Neural cell (in vitro differentiated cells): ENCODE measurements around the gene LRRC8E. TPM values are rescaled to one million over a fixed set of nuclear protein-coding genes. Genes with fewer than 3 reads are reported as not detected.
"Not testable (repeated sequence)": the region's sequence is repeated elsewhere in the genome, so short reads cannot be mapped to it uniquely, and the experiment has no call there.

Experiments used
- H2AFZ ChIP-seq: fragments of 200-600, 300-800 bp; sonication (generic), shearing (Covaris generic); 2 replicates; pipeline ENCODE4 v1.6.0; 2014; ENCODE audit warnings: low read depth, mild to moderate bottlenecking, antibody characterized with exemption, low read length, moderate library complexity
- H3F3A ChIP-seq: fragments of 200-600 bp; shearing (Covaris generic); 2 replicates; pipeline ENCODE4 v1.6.1; 2016; ENCODE audit warnings: mild to moderate bottlenecking, moderate library complexity, mixed read lengths, antibody characterized with exemption, low read length; ENCODE audit not compliant: insufficient read depth, poor library complexity, severe bottlenecking
- H3K27ac ChIP-seq: fragments of 200-600, 300-800 bp; sonication (generic), shearing (Covaris generic); 2 replicates; pipeline ENCODE4 v1.5.1; 2014; ENCODE audit warnings: mild to moderate bottlenecking, low read length, moderate library complexity
- H3K27me3 ChIP-seq: fragments of 300-800, 200-600 bp; sonication (generic), shearing (Covaris generic); 2 replicates; pipeline ENCODE4 v1.6.0; 2014; ENCODE audit warnings: mild to moderate bottlenecking, low read depth, low read length, moderate library complexity; ENCODE audit not compliant: insufficient read depth
- H3K36me3 ChIP-seq: fragments of 300-800, 200-600 bp; sonication (generic), shearing (Covaris generic); 2 replicates; pipeline ENCODE4 v1.5.1; 2014; ENCODE audit warnings: mild to moderate bottlenecking, antibody characterized with exemption, low read length, moderate library complexity; ENCODE audit not compliant: insufficient read depth
- H3K4me2 ChIP-seq: fragments of 300-800, 200-600 bp; sonication (generic), shearing (Covaris generic); 2 replicates; pipeline ENCODE4 v1.6.0; 2014; ENCODE audit warnings: mild to moderate bottlenecking, low read length
- H3K4me3 ChIP-seq: fragments of 300-800, 200-600 bp; sonication (generic), shearing (Covaris generic); 2 replicates; pipeline ENCODE4 v1.5.1; 2014; ENCODE audit warnings: mild to moderate bottlenecking, low read length, moderate library complexity
- H3K79me2 ChIP-seq: fragments of 200-600 bp; shearing (Covaris generic); replicated peaks from 2 replicates; pipeline ENCODE4 v1.6.0; 2014; ENCODE audit warnings: mild to moderate bottlenecking, low read length, moderate library complexity; ENCODE audit not compliant: insufficient read depth
- H3K9ac ChIP-seq: fragments of 300-800, 200-600 bp; sonication (generic), shearing (Covaris generic); 2 replicates; pipeline ENCODE4 v1.6.1; 2016; ENCODE audit warnings: mild to moderate bottlenecking, low read length, mixed read lengths
- H3K9me2 ChIP-seq: fragments of 200-600 bp; shearing (Covaris generic); 2 replicates; pipeline ENCODE4 v1.6.1; 2016; ENCODE audit warnings: mild to moderate bottlenecking, low read length, mixed read lengths; ENCODE audit not compliant: insufficient read depth
- H3K9me3 ChIP-seq: fragments of 200-600, 300-800 bp; sonication (generic), shearing (Covaris generic); 2 replicates; pipeline ENCODE4 v1.6.1; 2016; ENCODE audit warnings: mild to moderate bottlenecking, mixed run types, low read length, moderate library complexity, mixed read lengths
- H4K20me1 ChIP-seq: fragments of 200-600 bp; shearing (Covaris generic); 2 replicates; pipeline ENCODE4 v1.6.1; 2016; ENCODE audit warnings: mild to moderate bottlenecking, mixed run types; ENCODE audit not compliant: insufficient read depth
- CTCF ChIP-seq: fragments of 450-650 bp; IDR thresholded peaks from 2 replicates; pipeline ENCODE4 v1.5.1; 2014; ENCODE audit warnings: antibody characterized with exemption, mild to moderate bottlenecking, moderate library complexity; ENCODE audit not compliant: poor library complexity, severe bottlenecking
- EP300 ChIP-seq: fragments of 450-650 bp; conservative IDR thresholded peaks from 2 replicates; pipeline ENCODE4 v1.6.1; 2014; ENCODE audit warnings: antibody characterized with exemption, mild to moderate bottlenecking, moderate library complexity; ENCODE audit not compliant: poor library complexity, severe bottlenecking
- EZH2 ChIP-seq: fragments of 200-600, 300-800 bp; shearing (Covaris generic), sonication (generic); IDR thresholded peaks from 2 replicates; pipeline ENCODE4 v1.6.1; 2014; ENCODE audit warnings: antibody characterized with exemption, low read length, borderline replicate concordance, mild to moderate bottlenecking; ENCODE audit not compliant: insufficient read depth, poor library complexity, severe bottlenecking
- MXI1 ChIP-seq: fragments of 450-650 bp; conservative IDR thresholded peaks from 2 replicates; pipeline ENCODE4 v1.6.1; 2014; ENCODE audit warnings: antibody characterized with exemption, mild to moderate bottlenecking; ENCODE audit not compliant: poor library complexity, severe bottlenecking
- POLR2AphosphoS5 ChIP-seq: IDR thresholded peaks from 2 replicates; pipeline ENCODE4 v1.6.1; 2012
- RAD21 ChIP-seq: fragments of 450-650 bp; conservative IDR thresholded peaks from 2 replicates; pipeline ENCODE4 v1.6.1; 2014; ENCODE audit warnings: antibody characterized with exemption, mild to moderate bottlenecking, moderate library complexity
- REST ChIP-seq: IDR thresholded peaks from 2 replicates; pipeline ENCODE4 v1.6.1; 2012; ENCODE audit warnings: borderline replicate concordance
- SMC3 ChIP-seq: fragments of 450-650 bp; conservative IDR thresholded peaks from 2 replicates; pipeline ENCODE4 v1.6.1; 2014; ENCODE audit warnings: antibody characterized with exemption, mild to moderate bottlenecking, moderate library complexity; ENCODE audit not compliant: poor library complexity
- TAF1 ChIP-seq: IDR thresholded peaks from 2 replicates; pipeline ENCODE4 v1.6.1; 2012; ENCODE audit warnings: low read depth
- polyA plus RNA-seq: library from polyadenylated mRNA; depleted of rRNA; stranded (reverse); fragments of >200 nt; gene quantifications from 2 replicates; pipeline ENCODE4 v1.2.3, GENCODE V29; 2014

LRRC8E gene
- polyA plus RNA-seq, 1 donor from 2014 or later: not detected

DNA sequence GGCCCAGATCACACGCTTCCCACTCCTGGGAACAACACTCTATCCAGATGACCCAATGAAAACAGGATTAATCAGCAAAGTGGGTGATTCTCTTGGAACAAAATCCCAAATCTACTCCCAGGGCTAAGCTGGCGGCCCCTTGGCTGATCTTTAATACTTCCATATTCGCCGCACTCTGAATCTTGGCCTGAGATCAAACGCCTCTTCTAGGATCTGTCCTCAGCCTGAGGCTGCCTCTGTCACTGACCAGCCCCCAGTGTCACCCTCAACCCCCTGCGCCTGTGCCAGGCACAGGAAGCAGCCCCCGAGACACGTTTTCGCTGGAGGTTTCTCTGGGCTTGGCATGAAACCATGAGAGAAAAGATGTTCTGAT, 40.0 kb downstream of the LRRC8E start:
- no peaks in the 10 kb centered on the region for H3K9me2 ChIP-seq
- no peak overlapping the region for H3K27ac ChIP-seq
- H3F3A ChIP-seq: no peaks in the 10 kb centered on the region
- no peak overlapping the region for H3K4me3 ChIP-seq
- H3K9me3 ChIP-seq: no peaks in the 10 kb centered on the region
- H2AFZ ChIP-seq: no peak overlapping the region
- no peaks in the 10 kb centered on the region for H3K36me3 ChIP-seq
- no peak overlapping the region for H3K9ac ChIP-seq
- H3K27me3 ChIP-seq: no peaks in the 10 kb centered on the region
- peaks cover 14% of the 10 kb centered on the region for H3K79me2 ChIP-seq
- TF ChIP-seq RAD21 (no peak), EP300 (no peak), TAF1 (no peak), CTCF (no peak), SMC3 (no peak), MXI1 (no peak), REST (no peak), POLR2AphosphoS5 (no peak), EZH2 (no peak)
- H3K4me2 ChIP-seq: no peak overlapping the region
- H4K20me1 ChIP-seq: peaks cover 8% of the 10 kb centered on the region

DNA sequence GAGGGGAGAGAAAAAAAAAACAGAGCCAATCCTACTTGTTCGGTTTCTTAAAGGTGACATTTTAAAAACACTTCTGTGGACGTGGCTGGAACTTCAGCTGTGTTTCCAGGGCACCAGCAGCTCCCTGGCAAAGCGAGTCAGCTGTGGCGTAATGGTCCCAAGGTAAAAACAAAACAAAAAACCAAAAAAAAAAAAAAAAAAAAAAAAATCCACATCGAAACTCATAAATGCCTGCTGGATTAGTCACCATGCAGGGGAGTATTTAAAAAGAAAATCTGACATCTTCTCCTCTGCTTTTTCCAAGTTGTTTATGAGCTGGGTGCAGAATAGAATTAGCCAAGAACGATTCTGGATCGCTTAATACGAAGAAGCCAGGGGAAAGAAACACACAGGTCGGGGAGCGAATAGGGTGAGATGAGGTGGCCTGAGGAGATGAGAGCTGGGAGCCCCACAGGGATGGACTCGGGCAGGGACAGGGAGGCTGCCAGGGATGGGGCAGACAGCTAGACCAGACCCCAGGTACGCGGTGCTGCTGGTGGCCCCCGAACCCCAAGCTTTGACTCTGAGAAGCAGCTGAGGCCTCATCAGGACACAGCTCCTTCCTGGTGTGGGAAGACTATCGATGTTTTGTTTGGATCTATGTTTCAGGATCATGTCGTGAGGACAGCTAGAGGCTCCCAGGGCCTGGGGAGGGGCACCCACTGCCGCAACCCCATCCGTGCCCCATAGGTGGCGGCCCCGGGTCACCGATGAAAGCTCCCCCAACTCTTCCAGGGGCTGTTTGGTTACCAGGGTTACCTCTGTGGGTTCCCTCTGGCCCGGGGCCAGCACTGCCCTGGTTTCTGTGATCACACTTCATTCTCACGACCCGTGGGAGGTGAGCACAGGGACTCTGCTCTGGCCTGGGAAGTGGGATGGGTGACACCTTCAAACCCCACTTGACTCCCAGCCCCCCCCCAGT, 40.7 kb downstream of the LRRC8E start:
- no peaks in the 10 kb centered on the region for H3K27me3 ChIP-seq
- no peaks in the 10 kb centered on the region for H3K9me2 ChIP-seq
- no peak overlapping the region for H3K9ac ChIP-seq
- no peaks in the 10 kb centered on the region for H3K36me3 ChIP-seq
- H4K20me1 ChIP-seq: peaks cover 4% of the 10 kb centered on the region
- H3K9me3 ChIP-seq: no peaks in the 10 kb centered on the region
- H3K27ac ChIP-seq: no peak overlapping the region
- H3F3A ChIP-seq: no peaks in the 10 kb centered on the region
- H3K79me2 ChIP-seq: peaks cover 10% of the 10 kb centered on the region
- no peak overlapping the region for H3K4me2 ChIP-seq
- no peak overlapping the region for H2AFZ ChIP-seq
- TF ChIP-seq MXI1 (no peak), SMC3 (no peak), RAD21 (no peak), CTCF (peak; percentile 37), EZH2 (no peak)
- H3K4me3 ChIP-seq: no peak overlapping the region

DNA sequence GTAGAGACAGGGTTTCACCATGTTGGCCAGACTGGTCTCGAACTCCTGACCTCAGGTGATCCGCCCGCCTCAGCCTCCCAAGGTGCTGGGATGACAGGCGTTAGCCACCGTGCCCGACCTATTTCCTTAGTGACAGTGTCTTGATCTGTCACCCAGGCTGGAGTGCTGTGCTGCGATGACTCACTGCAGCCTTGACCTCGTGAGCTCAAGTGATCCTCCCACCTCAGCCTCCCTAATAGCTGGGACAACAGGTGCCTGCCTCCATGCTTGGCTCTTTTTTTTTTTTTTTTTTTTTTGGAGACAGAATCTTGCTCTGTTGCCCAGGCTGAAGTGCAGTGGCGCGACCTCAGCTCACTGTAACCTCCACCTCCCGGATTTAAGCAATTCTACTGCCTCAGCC, 41.7 kb downstream of the LRRC8E start:
- not testable (repeated sequence) for H3K4me2 ChIP-seq, H3K27ac ChIP-seq, H3K9ac ChIP-seq

More for the DNA sequence above, 41.7 kb downstream of the LRRC8E start:
- H3K4me3 ChIP-seq, H3K79me2 ChIP-seq, H3K36me3 ChIP-seq, H2AFZ ChIP-seq, H3K27me3 ChIP-seq, H3F3A ChIP-seq, H4K20me1 ChIP-seq, H3K9me2 ChIP-seq, H3K9me3 ChIP-seq: not testable (repeated sequence)
